GM21367 (cell line): Measurements from ENCODE around the gene SLC49A4.

Experiments
- ATAC-seq: cut with Tn5 transposase; IDR thresholded peaks from one replicate; pipeline ENCODE4 v1.9.1; 2021; ENCODE audit not compliant: unreplicated experiment

The SLC49A4 gene

GRCh38 chr3:122785231-122785630, 9.6 kb upstream of the SLC49A4 start:
- no peak for ATAC-seq

- no peak for ATAC-seq
Observed at GRCh38 chr3:122786066-122786465, 8.8 kb upstream of the SLC49A4 start.

- ATAC-seq, result no peak
Observed at GRCh38 chr3:122787872-122788271, 7.0 kb upstream of the SLC49A4 start.

DNA sequence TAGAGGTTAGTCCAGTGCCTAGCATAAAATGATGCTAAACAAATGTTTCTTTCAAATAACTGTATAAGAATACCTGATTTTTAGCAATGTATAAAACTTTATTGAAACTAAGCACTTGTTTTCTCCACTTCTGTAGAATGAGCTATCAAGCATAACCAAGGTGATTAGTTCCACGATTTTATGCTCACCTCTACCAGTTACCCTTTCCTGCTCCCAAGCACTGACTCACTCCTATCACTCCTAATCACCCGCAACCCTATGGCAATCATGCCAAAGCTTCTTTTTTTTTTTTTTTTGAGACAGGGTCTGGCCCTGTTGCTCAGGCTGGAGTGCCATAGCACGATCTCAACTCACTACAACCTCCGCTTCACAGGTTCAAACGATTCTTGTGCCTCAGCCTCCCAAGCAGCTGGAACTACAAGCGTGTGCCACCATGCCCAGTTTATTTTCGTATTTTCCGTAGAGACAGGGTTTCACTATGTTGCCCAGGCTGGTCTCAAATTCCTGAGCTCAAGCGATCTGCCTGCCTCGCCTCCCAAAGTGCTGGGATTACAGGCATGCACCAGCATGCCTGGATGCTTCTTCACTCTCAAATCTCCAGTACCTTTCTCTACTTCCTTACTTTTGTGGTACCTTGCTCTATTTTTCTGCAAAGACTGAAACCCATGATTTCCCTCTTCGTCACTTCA, 5.1 kb upstream of the SLC49A4 start:
- no peak for ATAC-seq

- ATAC-seq, result peak; percentile 59
Observed at GRCh38 chr3:122793568-122794416, 1.1 kb upstream of the SLC49A4 start, which contains the start of gene HSPBAP1. Gene HSPBAP1 (minus strand): TSS chr3:122793831. CDS start chr3:122793680, 151 bp downstream.

DNA sequence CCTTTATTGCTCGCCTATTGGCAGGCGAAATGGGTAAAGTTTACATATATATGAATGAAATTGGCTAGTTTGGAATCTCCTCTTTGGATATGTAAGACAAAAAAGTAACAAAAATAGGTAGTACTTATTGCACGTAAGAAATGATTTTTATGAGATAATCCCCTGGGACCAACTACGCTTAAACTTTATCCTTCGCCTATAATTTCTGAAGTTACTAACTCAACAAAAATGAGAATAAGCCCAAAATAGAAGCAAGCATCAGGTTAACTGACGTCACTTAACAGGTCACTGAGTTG, 438 bp upstream of the SLC49A4 start:
- ATAC-seq, result no peak

GRCh38 chr3:122795674-122796195, 866 bp downstream of the SLC49A4 start:
- ATAC-seq, result no peak

DNA sequence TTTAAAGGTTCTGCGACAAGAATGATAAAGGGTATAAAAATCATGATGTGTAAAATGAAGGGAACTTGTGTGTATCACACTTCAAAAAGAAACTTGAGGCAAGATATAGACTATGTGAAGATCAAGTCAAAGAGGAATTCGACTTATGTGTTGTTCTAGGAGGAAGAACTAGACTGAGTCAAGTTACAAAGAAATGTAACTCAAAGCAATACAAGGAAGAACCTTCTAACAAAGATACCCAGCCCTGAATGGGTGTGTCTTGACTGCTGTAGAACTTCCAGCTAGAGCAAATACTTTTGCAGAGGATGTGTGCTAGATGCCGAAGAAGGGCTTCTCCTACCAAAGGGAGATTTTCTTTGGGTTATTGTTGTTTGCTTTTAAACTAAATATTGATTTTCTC, 2.4 kb downstream of the SLC49A4 start:
- no peak for ATAC-seq

GRCh38 chr3:122799322-122799721, 4.5 kb downstream of the SLC49A4 start:
- no peak for ATAC-seq

DNA sequence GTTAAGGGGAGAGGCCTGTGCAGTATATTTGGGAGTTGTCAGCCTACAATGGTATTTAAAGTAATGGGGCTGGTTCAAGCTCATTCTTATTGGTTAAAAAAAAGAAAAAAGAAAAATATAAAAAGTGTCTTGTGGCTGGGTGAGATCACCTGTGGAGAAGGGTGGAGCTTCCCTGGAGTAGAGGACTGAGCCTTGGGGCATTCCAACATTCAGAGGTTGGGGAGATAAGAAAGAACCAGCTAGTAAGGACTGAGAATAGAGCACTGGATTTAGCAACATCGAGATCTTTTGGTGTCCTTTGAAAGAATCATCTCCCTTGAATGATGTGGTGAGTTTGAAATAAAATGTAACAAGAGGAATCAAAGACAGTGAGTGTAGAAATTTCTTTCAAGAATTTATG, 5.2 kb downstream of the SLC49A4 start:
- no peak for ATAC-seq

GRCh38 chr3:122800706-122801237, 5.9 kb downstream of the SLC49A4 start:
- no peak for ATAC-seq

DNA sequence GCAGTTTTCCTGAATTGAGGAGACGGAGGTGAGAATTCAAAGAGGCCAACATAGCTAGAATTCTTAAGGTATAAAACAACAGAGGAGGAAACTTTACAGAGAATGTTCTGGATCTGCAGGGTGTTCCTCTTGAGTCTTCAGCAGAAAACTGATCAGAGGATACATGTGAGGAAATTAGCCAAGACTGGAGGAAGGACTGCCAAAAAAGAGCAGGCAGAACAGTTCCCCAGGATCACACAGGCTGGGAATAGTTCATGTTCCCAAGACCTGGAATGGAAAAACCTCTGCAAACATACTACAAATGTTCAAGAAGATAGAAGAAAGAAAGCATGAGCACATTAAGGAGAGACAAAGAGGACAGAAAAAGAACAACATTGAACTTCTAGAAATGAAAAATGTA, 7.5 kb downstream of the SLC49A4 start:
- ATAC-seq, result no peak

GRCh38 chr3:122803977-122804376, 9.1 kb downstream of the SLC49A4 start:
- no peak for ATAC-seq

- no peak for ATAC-seq
Observed at GRCh38 chr3:122810734-122811133, 15.9 kb downstream of the SLC49A4 start.

DNA sequence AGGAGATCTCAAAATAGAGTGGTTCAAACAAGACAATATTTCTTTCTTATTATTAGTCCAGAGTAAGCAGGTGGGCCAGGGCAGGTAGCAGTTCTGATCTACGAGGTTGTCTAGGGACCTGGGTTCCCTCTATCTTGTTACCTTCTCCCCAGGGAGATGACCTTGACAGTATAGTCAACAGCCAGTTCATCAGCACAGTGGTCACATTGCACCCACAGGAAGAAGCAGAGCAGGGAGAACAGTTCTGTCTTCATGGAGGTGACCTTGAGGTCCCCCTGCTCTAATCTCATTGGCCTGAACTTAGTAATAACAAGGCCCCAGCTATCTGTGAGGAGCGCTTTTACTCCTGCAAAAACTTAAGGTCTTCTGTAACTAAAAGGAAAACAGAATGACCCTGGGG, 21.7 kb downstream of the SLC49A4 start:
- ATAC-seq, result no peak

GRCh38 chr3:122824465-122825381, 29.9 kb downstream of the SLC49A4 start:
- ATAC-seq, result no peak

DNA sequence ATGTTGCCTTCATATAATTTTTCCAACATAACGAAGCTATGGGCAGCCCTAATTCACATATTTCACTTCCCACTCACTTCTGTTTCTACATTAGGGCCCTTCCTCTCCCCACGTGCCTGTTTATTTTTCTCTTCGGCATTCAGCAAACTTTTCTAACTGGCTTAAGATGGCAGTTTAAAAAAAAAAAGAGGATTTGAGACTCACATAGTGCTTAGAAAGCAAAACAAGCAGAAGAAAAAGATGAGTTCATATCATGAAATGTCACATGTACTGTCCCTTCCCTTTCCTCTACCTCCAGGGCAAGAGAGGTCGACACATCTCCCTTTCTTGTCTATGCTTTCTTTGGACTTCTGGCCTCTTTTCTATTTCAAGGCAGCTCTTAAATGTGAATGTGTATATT, 30.6 kb downstream of the SLC49A4 start:
- ATAC-seq, result no peak

- no peak for ATAC-seq
Observed at GRCh38 chr3:122826278-122826677, 31.4 kb downstream of the SLC49A4 start.

DNA sequence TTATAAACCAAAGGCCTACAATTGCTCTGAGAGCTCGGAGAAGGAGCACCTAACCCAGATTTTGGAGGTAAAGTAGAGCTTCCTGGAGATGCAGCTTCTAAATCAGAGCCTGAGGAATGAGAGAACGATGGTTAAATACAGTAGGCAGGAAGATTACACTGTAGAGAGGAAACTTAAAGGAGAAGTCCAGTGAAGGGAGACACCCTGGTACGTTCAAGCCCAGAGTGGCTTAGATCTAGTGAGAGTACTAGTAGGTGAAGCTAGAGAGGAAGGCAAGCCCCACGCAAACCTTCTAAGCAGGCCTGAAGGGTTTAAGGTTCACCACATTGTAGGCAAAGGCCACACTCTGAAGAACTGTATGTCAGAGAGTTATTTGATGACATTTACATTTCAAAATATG, 33.4 kb downstream of the SLC49A4 start:
- ATAC-seq, result no peak

GRCh38 chr3:122835590-122835989, 40.7 kb downstream of the SLC49A4 start:
- no peak for ATAC-seq

DNA sequence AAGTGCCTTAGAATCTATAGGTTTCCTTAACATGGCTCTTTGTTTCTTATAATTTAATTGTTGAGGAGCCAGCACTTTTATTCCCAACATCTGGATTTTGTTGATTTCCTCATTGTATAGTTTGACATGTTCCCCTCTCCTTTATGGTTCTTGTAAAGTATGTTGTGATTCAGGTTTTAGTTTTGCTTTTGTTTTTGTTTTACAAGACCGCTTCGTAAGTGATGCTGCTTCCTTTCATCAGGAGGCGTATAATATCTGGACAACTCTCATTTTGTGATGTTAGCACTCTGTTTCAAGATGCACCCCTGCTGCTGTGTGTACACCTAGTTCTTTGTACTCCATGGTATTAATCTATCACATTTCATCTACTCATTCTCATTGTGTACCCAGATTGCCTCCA, 48.7 kb downstream of the SLC49A4 start:
- no peak for ATAC-seq
